Natural killer cell (primary cell): Measurements from ENCODE around the gene KNL1. TPM values are rescaled to one million over a fixed set of nuclear protein-coding genes. Genes with fewer than 3 reads are reported as not detected.

ENCODE experiments used
- ATAC-seq, 3 donors: fragments of 150-1000 bp in 2 of 3; fragments of 200-7000 bp in 1 of 3; cut with Tn5 transposase; 1 replicate in 1 of 3; 2 replicates in 2 of 3; pipeline ENCODE4 v1.10.0; 2021; ENCODE audit warnings: mild to moderate bottlenecking in 2 of 3, moderate library complexity in 2 of 3
- DNase-seq, 2 donors: peaks; one replicate each; pipeline versions ENCODE4 v3.0.0 to v3.0.0-alpha.2; 2013 to 2021; ENCODE audit warnings: mixed read lengths in 1 of 2
- H3K27ac ChIP-seq: one replicate; pipeline ENCODE4 v1.5.1; 2013; ENCODE audit warnings: mild to moderate bottlenecking, low read length
- H3K27me3 ChIP-seq: one replicate; pipeline ENCODE4 v1.6.1; 2013; ENCODE audit warnings: low read length; ENCODE audit not compliant: control insufficient read depth, insufficient read depth
- H3K36me3 ChIP-seq: one replicate; pipeline ENCODE4 v1.6.1; 2013; ENCODE audit warnings: low read length; ENCODE audit not compliant: control insufficient read depth, insufficient read depth
- H3K4me1 ChIP-seq: one replicate; pipeline ENCODE4 v1.6.1; 2013; ENCODE audit warnings: low read length; ENCODE audit not compliant: control insufficient read depth, insufficient read depth
- H3K4me3 ChIP-seq: one replicate; pipeline ENCODE4 v1.5.1; 2013; ENCODE audit warnings: low read length
- H3K9me3 ChIP-seq: one replicate; pipeline ENCODE4 v1.6.1; 2013; ENCODE audit warnings: low read length; ENCODE audit not compliant: control insufficient read depth, insufficient read depth
- H3K27ac Mint-ChIP-seq, 2 donors: one replicate each; pipeline ENCODE4 v1.8.0; 2022; ENCODE audit warnings: mild to moderate bottlenecking in 2 of 2, mixed read lengths in 2 of 2, moderate library complexity in 1 of 2
- H3K27me3 Mint-ChIP-seq, 2 donors: one replicate each; pipeline ENCODE4 v1.8.0; 2022; ENCODE audit warnings: low read depth in 2 of 2, mixed read lengths in 2 of 2
- H3K36me3 Mint-ChIP-seq: one replicate; pipeline ENCODE4 v1.8.0; 2022; ENCODE audit warnings: mixed read lengths
- H3K4me1 Mint-ChIP-seq, 2 donors: one replicate each; pipeline ENCODE4 v1.8.0; 2022; ENCODE audit warnings: mixed read lengths in 2 of 2
- H3K4me3 Mint-ChIP-seq: one replicate; pipeline ENCODE4 v1.8.0; 2022; ENCODE audit warnings: mild to moderate bottlenecking, moderate library complexity, mixed read lengths
- H3K9me3 Mint-ChIP-seq, 2 donors: one replicate each; pipeline ENCODE4 v1.8.0; 2022; ENCODE audit warnings: mixed read lengths in 2 of 2
- CTCF ChIP-seq: fragments of 200-600 bp; IDR thresholded peaks from one replicate; pipeline ENCODE4 v1.8.0; 2022; ENCODE audit warnings: antibody characterized with exemption
- WGBS: methylation state at CpG from one replicate; pipeline ENCODE4 v1.1.7; 2013; ENCODE audit warnings: missing lambda C conversion rate; ENCODE audit not compliant: insufficient coverage; 5-methylcytosine and 5-hydroxymethylcytosine counted together
- intact Hi-C: fragments of 100-400 bp; cut with micrococcal nuclease; formaldehyde crosslinking; loops from one replicate; pipeline ENCODE4 v1.14.2; 2022
- total RNA-seq, 4 donors: library from RNA; stranded (reverse); fragments of 120-200 nt in 1 of 4; gene quantifications; one replicate each; pipeline versions ENCODE4 v1.2.3 to v1.2.4, GENCODE V29; 2013 to 2022

The KNL1 gene
- total RNA-seq, 3 donors from 2014 or later (not counting 1 experiment from before 2014, with no cell fraction given): 2.4 to 4.1 (median 3.6) TPM

- H3K27me3 ChIP-seq: no peaks in the 10 kb centered on the region
- Mint-ChIP-seq H3K9me3 (no peaks in the 10 kb centered on the region), H3K27ac (peak within 1 kb of the TSS; percentile 94 to 95), H3K27me3 (no peaks in the 10 kb centered on the region), H3K36me3 (no peaks in the 10 kb centered on the region), H3K4me3 (peak within 1 kb of the TSS; percentile 95), H3K4me1 (peaks cover 34 to 43% of the 10 kb centered on the region in 2 donors)
- ATAC-seq: peak; percentile 88 to 97 (median 92)
- TF ChIP-seq CTCF: no peak
- DNase-seq: peak; percentile 87 to 98
- H3K36me3 ChIP-seq: no peaks in the 10 kb centered on the region
- H3K27ac ChIP-seq: peak within 1 kb of the TSS; percentile 92
- no peaks in the 10 kb centered on the region for H3K9me3 ChIP-seq
- intact Hi-C loops: loop anchor here (5.0 to 10.0 kb wide), 3 partner anchors 330 to 1208 kb away; partner anchors contain the start of genes MAPKBP1 and VPS18
- under 1% methylated on average over 40 of the region's 40 CpGs for WGBS
- peaks cover 19% of the 10 kb centered on the region for H3K4me1 ChIP-seq
- H3K4me3 ChIP-seq: peak within 1 kb of the TSS; percentile 92
These were observed 29.3 kb upstream of the KNL1 start, which contains the start of gene CCDC32 for GRCh38 chr15:40564591-40565332. TSS of gene CCDC32 (minus strand) at chr15:40565042. CDS start at chr15:40563015, 2,027 bp downstream.

- no peak for TF ChIP-seq CTCF
- H3K4me1 Mint-ChIP-seq: peaks cover 36 to 45% of the 10 kb centered on the region in 2 donors
- 55% methylated on average over 18 of the region's 20 CpGs for WGBS
- no peaks in the 10 kb centered on the region for H3K36me3 Mint-ChIP-seq
- H3K9me3 Mint-ChIP-seq: no peaks in the 10 kb centered on the region
- Histone ChIP-seq H3K27me3 (no peaks in the 10 kb centered on the region), H3K4me1 (peaks cover 24% of the 10 kb centered on the region), H3K9me3 (no peaks in the 10 kb centered on the region), H3K4me3 (peak overlapping the region; percentile 92), H3K36me3 (no peaks in the 10 kb centered on the region), H3K27ac (peak overlapping the region; percentile 92)
- DNase-seq: no peak
- H3K4me3 Mint-ChIP-seq: peak overlapping the region; percentile 95
- peak overlapping the region; percentile 94 to 95 for H3K27ac Mint-ChIP-seq
- ATAC-seq: no peak
- no peaks in the 10 kb centered on the region for H3K27me3 Mint-ChIP-seq
- intact Hi-C loops: loop anchor here (5.0 to 10.0 kb wide), 3 partner anchors 329 to 1207 kb away; partner anchors contain the start of genes MAPKBP1 and VPS18
These were observed 28.5 kb upstream of the KNL1 start for GRCh38 chr15:40565333-40566238.

- no peaks in the 10 kb centered on the region for H3K27me3 ChIP-seq
- peak overlapping the region in 1 of 2 donors; percentile 59 for H3K27ac Mint-ChIP-seq
- WGBS: 53% methylated on average over 6 of the region's 7 CpGs
These were observed 26.9 kb upstream of the KNL1 start for GRCh38 chr15:40567111-40567510.

More at GRCh38 chr15:40567111-40567510, 26.9 kb upstream of the KNL1 start:
- no peak for ATAC-seq
- peaks cover 37 to 44% of the 10 kb centered on the region in 2 donors for H3K4me1 Mint-ChIP-seq
- Histone ChIP-seq H3K36me3 (peaks cover 3% of the 10 kb centered on the region), H3K4me3 (no peak overlapping the region), H3K9me3 (no peaks in the 10 kb centered on the region), H3K4me1 (peaks cover 26% of the 10 kb centered on the region), H3K27ac (no peak overlapping the region)
- intact Hi-C loops: loop anchor here (5.0 to 10.0 kb wide), 3 partner anchors 328 to 1205 kb away; partner anchors contain the start of genes MAPKBP1 and VPS18
- H3K9me3 Mint-ChIP-seq: no peaks in the 10 kb centered on the region
- no peak for TF ChIP-seq CTCF
- H3K4me3 Mint-ChIP-seq: peak overlapping the region; percentile 32
- DNase-seq: peak in 1 of 2 donors; percentile 22
- no peaks in the 10 kb centered on the region for H3K36me3 Mint-ChIP-seq
- H3K27me3 Mint-ChIP-seq: no peaks in the 10 kb centered on the region
